ENCODE data around the gene OR7D4.

GRCh38 chr19:9161427-9161826 lies 58.0 kb downstream of the OR7D4 start:
- no peak for TF ChIP-seq CTCF (IDR thresholded peaks at IDR 0.05)
- TF ChIP-seq POLR2A (IDR thresholded peaks at IDR 0.05): no peak

All from Peyer's patch (tissue), 4 donors.